ENCODE data around the gene TMEM215. TPM values are rescaled to one million over a fixed set of nuclear protein-coding genes. Genes with fewer than 3 reads are reported as not detected.

The TMEM215 gene
- total and polyA plus RNA-seq, 3 donors from 2014 or later: 2.2 to 5.2 (median 3.1) TPM

DNA sequence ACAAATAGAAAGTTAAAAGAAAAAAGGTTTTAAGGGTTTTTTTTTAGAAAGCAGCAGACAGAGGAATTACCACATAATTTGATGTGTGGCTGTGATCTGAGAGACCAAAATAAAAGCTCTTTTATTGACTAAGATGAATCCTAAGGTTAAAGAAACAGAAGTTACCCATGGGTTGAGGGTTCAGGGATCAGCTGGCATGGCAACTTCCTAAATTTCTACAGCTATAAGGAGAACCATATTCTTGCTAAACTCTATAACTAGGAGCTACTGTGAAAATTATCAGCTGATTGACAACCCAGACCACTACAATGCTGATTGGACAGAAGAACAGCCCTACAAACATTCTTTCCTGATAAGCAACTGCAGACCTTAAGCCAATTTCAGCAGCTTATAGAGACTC is 40.2 kb downstream of the TMEM215 start:
- H3K27ac ChIP-seq: no peak overlapping the region
- H3K4me1 ChIP-seq: no peaks in the 10 kb centered on the region
- H3K4me3 ChIP-seq: no peak overlapping the region
- DNase-seq: no peak
- no peaks in the 10 kb centered on the region for H3K36me3 ChIP-seq (ENCODE audit: low read depth, missing control alignments)
- no peaks in the 10 kb centered on the region for H3K27me3 ChIP-seq
- no peak for TF ChIP-seq POLR2A (IDR thresholded peaks at IDR 0.05)
- TF ChIP-seq, protein P1, sequence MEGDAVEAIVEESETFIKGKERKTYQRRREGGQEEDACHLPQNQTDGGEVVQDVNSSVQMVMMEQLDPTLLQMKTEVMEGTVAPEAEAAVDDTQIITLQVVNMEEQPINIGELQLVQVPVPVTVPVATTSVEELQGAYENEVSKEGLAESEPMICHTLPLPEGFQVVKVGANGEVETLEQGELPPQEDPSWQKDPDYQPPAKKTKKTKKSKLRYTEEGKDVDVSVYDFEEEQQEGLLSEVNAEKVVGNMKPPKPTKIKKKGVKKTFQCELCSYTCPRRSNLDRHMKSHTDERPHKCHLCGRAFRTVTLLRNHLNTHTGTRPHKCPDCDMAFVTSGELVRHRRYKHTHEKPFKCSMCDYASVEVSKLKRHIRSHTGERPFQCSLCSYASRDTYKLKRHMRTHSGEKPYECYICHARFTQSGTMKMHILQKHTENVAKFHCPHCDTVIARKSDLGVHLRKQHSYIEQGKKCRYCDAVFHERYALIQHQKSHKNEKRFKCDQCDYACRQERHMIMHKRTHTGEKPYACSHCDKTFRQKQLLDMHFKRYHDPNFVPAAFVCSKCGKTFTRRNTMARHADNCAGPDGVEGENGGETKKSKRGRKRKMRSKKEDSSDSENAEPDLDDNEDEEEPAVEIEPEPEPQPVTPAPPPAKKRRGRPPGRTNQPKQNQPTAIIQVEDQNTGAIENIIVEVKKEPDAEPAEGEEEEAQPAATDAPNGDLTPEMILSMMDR (IDR thresholded peaks at IDR 0.05): no peak
- H3K9me3 ChIP-seq: no peaks in the 10 kb centered on the region
- intact Hi-C loops (cut with DNase I; ENCODE audit: low total_unique reads): no loop called here

DNA sequence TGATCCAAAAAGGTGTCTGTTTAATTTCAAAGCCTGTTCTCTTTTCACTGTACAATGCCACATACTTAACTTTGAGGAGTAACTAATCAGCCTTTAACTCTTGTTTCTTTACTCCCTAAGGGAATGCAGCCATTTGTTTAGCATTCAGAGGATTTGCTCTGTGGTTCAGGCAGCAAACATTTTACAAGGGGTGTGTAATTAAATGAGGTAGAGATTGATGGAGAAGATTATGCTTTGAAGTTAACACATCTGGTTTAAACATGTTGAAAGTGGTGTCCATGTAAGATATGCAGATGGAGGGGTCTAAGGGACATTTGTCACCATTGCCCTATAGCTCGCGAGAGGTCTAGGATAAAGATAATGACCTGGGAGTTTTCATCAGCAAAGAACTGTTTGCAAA is 41.9 kb downstream of the TMEM215 start:
- Histone ChIP-seq H3K27ac (no peak overlapping the region), H3K9me3 (no peaks in the 10 kb centered on the region), H3K4me3 (no peak overlapping the region), H3K36me3 (ENCODE audit: low read depth, missing control alignments) (no peaks in the 10 kb centered on the region), H3K4me1 (no peaks in the 10 kb centered on the region), H3K27me3 (no peaks in the 10 kb centered on the region)
- TF ChIP-seq, protein P1 (IDR thresholded peaks at IDR 0.05): no peak
- no peak for TF ChIP-seq POLR2A (IDR thresholded peaks at IDR 0.05)
- intact Hi-C loops (cut with DNase I; ENCODE audit: low total_unique reads): no loop called here
- 68 to 82% methylated on average over 2 of the region's 2 CpGs for WGBS, 2 donors
- DNase-seq: no peak

- Histone ChIP-seq H3K9me3 (no peaks in the 10 kb centered on the region), H3K27me3 (no peaks in the 10 kb centered on the region), H3K4me3 (no peak overlapping the region), H3K36me3 (ENCODE audit: low read depth, missing control alignments) (no peaks in the 10 kb centered on the region), H3K27ac (no peak overlapping the region), H3K4me1 (no peaks in the 10 kb centered on the region)
- WGBS, 2 donors: 42 to 54% methylated on average over 5 of the region's 5 CpGs
- TF ChIP-seq POLR2A (IDR thresholded peaks at IDR 0.05): no peak
- TF ChIP-seq, protein P1 (IDR thresholded peaks at IDR 0.05): no peak
- no peak for DNase-seq
- intact Hi-C loops (cut with DNase I; ENCODE audit: low total_unique reads): no loop called here
Measured at GRCh38 chr9:32828861-32829260, 45.5 kb downstream of the TMEM215 start.

- Histone ChIP-seq H3K4me1 (no peaks in the 10 kb centered on the region), H3K9me3 (no peaks in the 10 kb centered on the region), H3K4me3 (no peak overlapping the region), H3K27me3 (no peaks in the 10 kb centered on the region), H3K27ac (no peak overlapping the region), H3K36me3 (ENCODE audit: low read depth, missing control alignments) (no peaks in the 10 kb centered on the region)
- TF ChIP-seq, protein P1 (IDR thresholded peaks at IDR 0.05): no peak
- TF ChIP-seq POLR2A (IDR thresholded peaks at IDR 0.05): no peak
- intact Hi-C loops (cut with DNase I; ENCODE audit: low total_unique reads): no loop called here
- 47 to 66% methylated on average over 2 of the region's 2 CpGs for WGBS, 2 donors
- DNase-seq: no peak
Measured at GRCh38 chr9:32832346-32832745, 49.0 kb downstream of the TMEM215 start.

Small RNA genes within 50 kb of the gene (small RNA-seq; reads per million reads assigned to genes)
- gene RF00019: 0 reads per million in 2 donors

Other genes starting within 250 kb of the TMEM215 start
- gene SMIM27, start 231.2 kb upstream of the TMEM215 start, total RNA-seq: 10 to 100 TPM; 24.8 to 43.3 TPM
- 58.6 TPM for gene SMIM27, start 231.2 kb upstream of the TMEM215 start, polyA plus RNA-seq (ENCODE audit: insufficient read depth, low read depth, low replicate concordance)
- 10 to 100 TPM; 35.4 to 35.9 TPM for gene TOPORS, start 231.0 kb upstream of the TMEM215 start, total RNA-seq
- gene TOPORS, start 231.0 kb upstream of the TMEM215 start, polyA plus RNA-seq (ENCODE audit: insufficient read depth, low read depth, low replicate concordance): 10.8 TPM
- 10 to 100 TPM; 56.4 to 61.8 TPM for gene NDUFB6, start 210.4 kb upstream of the TMEM215 start, total RNA-seq
- gene NDUFB6, start 210.4 kb upstream of the TMEM215 start, polyA plus RNA-seq (ENCODE audit: insufficient read depth, low read depth, low replicate concordance): 97.9 TPM
- 1 to 10 TPM; 4.8 to 5.7 TPM for gene TAF1L, start 147.9 kb upstream of the TMEM215 start, total RNA-seq
- 3.0 TPM for gene TAF1L, start 147.9 kb upstream of the TMEM215 start, polyA plus RNA-seq (ENCODE audit: insufficient read depth, low read depth, low replicate concordance)
- 10 to 100 TPM; 35.4 to 38.5 TPM for gene APTX, start 218.1 kb downstream of the TMEM215 start, total RNA-seq
- 57.8 TPM for gene APTX, start 218.1 kb downstream of the TMEM215 start, polyA plus RNA-seq (ENCODE audit: insufficient read depth, low read depth, low replicate concordance)
- gene DNAJA1, start 241.7 kb downstream of the TMEM215 start, total RNA-seq: 100 to 1,000 TPM; 146 to 149 TPM
- gene DNAJA1, start 241.7 kb downstream of the TMEM215 start, polyA plus RNA-seq (ENCODE audit: insufficient read depth, low read depth, low replicate concordance): 256 TPM

Data from testis (tissue), 3 donors.